Type B pancreatic cell (in vitro differentiated cells): ENCODE data around the gene SURF4. TPM values are rescaled to one million over a fixed set of nuclear protein-coding genes. Genes with fewer than 3 reads are reported as not detected.
A peak's percentile ranks its signal among the peaks of the same experiment; 100 is the strongest.

ENCODE experiments used
- DNase-seq: peaks from one replicate; pipeline ENCODE4 v3.0.0; 2021; ENCODE audit warnings: mixed read lengths; ENCODE audit not compliant: unreplicated experiment; ENCODE audit errors: extremely low spot score
- H3K27ac Mint-ChIP-seq: 2 replicates; pipeline ENCODE4 v1.8.0; 2021; ENCODE audit warnings: mild to moderate bottlenecking, mixed read lengths
- H3K27me3 Mint-ChIP-seq: 2 replicates; pipeline ENCODE4 v1.8.0; 2021; ENCODE audit warnings: mixed read lengths
- H3K36me3 Mint-ChIP-seq: 2 replicates; pipeline ENCODE4 v1.8.0; 2021; ENCODE audit warnings: mixed read lengths
- H3K4me1 Mint-ChIP-seq: one replicate; pipeline ENCODE4 v1.8.0; 2021; ENCODE audit warnings: mixed read lengths; ENCODE audit not compliant: unreplicated experiment
- H3K4me3 Mint-ChIP-seq: 2 replicates; pipeline ENCODE4 v1.8.0; 2021; ENCODE audit warnings: mild to moderate bottlenecking, mixed read lengths
- H3K9me3 Mint-ChIP-seq: 2 replicates; pipeline ENCODE4 v1.8.0; 2021; ENCODE audit warnings: mixed read lengths
- CTCF ChIP-seq: fragments of 200-600 bp; sonication (generic); conservative IDR thresholded peaks from 2 replicates; pipeline ENCODE4 v1.5.0; 2021; ENCODE audit warnings: antibody characterized with exemption, mild to moderate bottlenecking
- total RNA-seq: library from RNA; stranded (reverse); gene quantifications from 2 replicates; pipeline ENCODE4 v1.2.1, GENCODE V29; 2021; ENCODE audit warnings: low replicate concordance

The SURF4 gene
- total RNA-seq, 1 donor from 2014 or later: 173 TPM

GRCh38 chr9:133366435-133366834, 9.4 kb downstream of the SURF4 start:
- Mint-ChIP-seq H3K36me3 (peaks cover 12% of the 10 kb centered on the region), H3K9me3 (no peaks in the 10 kb centered on the region), H3K27ac (no peak overlapping the region), H3K4me1 (peaks cover 38% of the 10 kb centered on the region), H3K27me3 (no peaks in the 10 kb centered on the region), H3K4me3 (no peak overlapping the region)
- no peak for DNase-seq
- TF ChIP-seq CTCF: no peak

GRCh38 chr9:133362359-133363044, 13.4 kb downstream of the SURF4 start:
- Mint-ChIP-seq H3K4me3 (no peak overlapping the region), H3K27me3 (no peaks in the 10 kb centered on the region), H3K36me3 (peaks cover 7% of the 10 kb centered on the region), H3K27ac (no peak overlapping the region), H3K9me3 (no peaks in the 10 kb centered on the region), H3K4me1 (peaks cover 15% of the 10 kb centered on the region)
- no peak for DNase-seq
- TF ChIP-seq CTCF: no peak

- Mint-ChIP-seq H3K36me3 (peaks cover 7% of the 10 kb centered on the region), H3K4me1 (peaks cover 15% of the 10 kb centered on the region), H3K27me3 (no peaks in the 10 kb centered on the region), H3K9me3 (no peaks in the 10 kb centered on the region), H3K4me3 (no peak overlapping the region), H3K27ac (peak overlapping the region; percentile 67)
- DNase-seq: no peak
- no peak for TF ChIP-seq CTCF
Observed at GRCh38 chr9:133361507-133362092, 14.3 kb downstream of the SURF4 start.

DNA sequence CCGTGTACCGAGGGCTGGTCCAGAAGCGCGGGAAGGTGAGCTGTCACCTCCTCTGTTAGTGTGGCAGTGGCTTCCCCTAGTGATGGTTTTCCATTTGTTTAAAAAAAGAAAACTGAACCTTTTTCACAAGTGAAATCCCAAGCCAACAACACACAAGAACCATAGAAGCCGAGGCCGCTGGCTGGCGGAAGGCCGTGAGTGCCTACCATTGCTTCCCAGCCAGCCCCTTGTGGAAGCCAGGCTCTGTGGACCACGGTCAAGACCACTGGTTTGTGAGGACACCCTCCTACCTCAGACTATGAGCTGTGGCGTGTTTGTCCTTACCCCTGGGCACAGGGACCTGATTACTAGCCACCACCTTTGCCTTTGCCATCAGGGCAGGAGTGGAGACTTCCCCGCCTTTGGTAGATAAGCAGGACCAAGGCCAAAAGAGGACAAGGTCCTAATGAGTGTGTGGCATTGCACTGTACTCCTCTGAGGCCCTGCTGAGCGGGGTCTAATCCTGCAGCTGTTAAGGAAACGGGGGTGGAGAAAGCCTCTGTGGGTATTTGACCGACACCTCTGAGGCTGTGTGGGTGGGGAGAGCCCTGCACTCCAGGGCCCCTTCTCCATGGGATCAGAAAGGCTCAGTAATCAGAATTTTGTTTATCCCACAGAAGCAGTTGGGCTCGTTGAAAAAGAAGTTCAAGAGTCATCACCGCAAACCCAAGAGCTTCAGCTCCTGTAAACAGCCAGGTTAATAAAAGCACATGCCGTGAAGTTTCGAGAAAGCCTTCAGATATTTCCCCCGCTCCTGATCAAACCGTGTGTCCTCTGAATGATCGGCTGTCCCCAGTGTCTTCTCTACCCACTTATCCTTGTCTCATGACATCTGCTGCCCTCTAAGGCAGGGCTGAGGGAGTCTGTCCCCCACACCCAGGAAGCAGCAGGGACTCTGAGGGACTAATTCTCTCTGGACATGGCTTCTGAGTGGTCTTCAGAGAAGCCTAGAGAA, 15.2 kb downstream of the SURF4 start:
- DNase-seq: no peak
- peaks cover 7% of the 10 kb centered on the region for H3K36me3 Mint-ChIP-seq
- no peaks in the 10 kb centered on the region for H3K9me3 Mint-ChIP-seq
- no peak for TF ChIP-seq CTCF
- no peak overlapping the region for H3K4me3 Mint-ChIP-seq
- H3K27ac Mint-ChIP-seq: peak overlapping the region; percentile 72
- H3K27me3 Mint-ChIP-seq: no peaks in the 10 kb centered on the region
- H3K4me1 Mint-ChIP-seq: peaks cover 15% of the 10 kb centered on the region

DNA sequence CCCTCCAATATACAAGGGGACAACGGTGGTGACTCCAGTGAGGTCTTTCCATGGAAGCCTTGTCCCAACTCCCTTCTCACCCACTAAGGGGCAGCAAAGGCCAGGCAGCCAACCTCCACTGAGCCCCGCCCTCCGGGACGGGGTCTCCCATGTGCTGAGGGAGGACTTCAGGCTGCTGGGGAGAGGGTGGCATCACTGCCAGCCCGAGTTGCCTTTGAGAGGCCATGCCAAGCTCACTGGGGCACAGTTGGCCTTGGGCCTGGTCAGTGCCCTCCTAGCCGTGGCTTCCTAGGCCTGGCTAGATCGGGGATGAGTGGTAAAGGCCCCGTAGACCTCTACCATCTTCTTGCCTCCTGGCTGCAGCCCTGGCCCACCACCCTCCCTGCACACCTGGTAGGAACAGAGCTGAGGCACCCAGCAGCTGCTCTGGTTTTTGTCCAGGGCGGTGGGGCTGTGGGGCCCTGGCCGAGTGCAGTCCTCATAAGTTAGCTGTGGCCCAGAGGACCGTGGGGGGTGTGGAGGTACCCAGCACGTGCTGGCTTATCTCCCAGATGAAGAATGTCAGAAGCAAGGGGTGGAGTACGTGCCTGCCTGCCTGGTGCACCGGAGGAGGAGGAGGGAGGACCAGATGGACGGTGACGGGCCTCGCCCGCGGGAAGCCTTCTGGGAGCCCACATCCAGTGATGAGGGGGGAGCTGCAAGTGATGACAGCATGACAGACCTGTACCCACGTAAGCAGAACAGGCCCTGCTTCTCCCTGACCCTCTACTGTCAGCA, 16.3 kb downstream of the SURF4 start:
- Mint-ChIP-seq H3K27me3 (no peaks in the 10 kb centered on the region), H3K9me3 (no peaks in the 10 kb centered on the region), H3K4me3 (peak overlapping the region; percentile 41), H3K4me1 (peaks cover 15% of the 10 kb centered on the region), H3K27ac (peak overlapping the region; percentile 72), H3K36me3 (peaks cover 7% of the 10 kb centered on the region)
- no peak for DNase-seq
- TF ChIP-seq CTCF: peak; percentile 49
